IMR-90 (cell line): ENCODE results near the gene TCF12. TPM values are rescaled to one million over a fixed set of nuclear protein-coding genes. Genes with fewer than 3 reads are reported as not detected.
A peak's percentile ranks its signal among the peaks of the same experiment; 100 is the strongest.

Source experiments
- ATAC-seq: fragments of 200-7000 bp; cut with Tn5 transposase; 2 replicates; pipeline ENCODE4 v1.9.1; 2020; ENCODE audit warnings: low read depth, mild to moderate bottlenecking, moderate library complexity
- BruUV-seq: library from RNA; stranded (reverse); fragments of 400-500 nt; replicated peaks from 2 replicates; lab custom pipeline; 2021; lab: Mats Ljungman, UMichigan
- CTCF ChIA-PET: fragments of 300-600 bp; formaldehyde crosslinking; extraction: SDS; loops from one replicate; lab custom pipeline; 2021; ENCODE audit warnings: antibody characterized with exemption; lab: Yijun Ruan, JAX
- POLR2A ChIA-PET: fragments of 300-600 bp; sonication (Branson Sonifier 250); formaldehyde crosslinking; loops from one replicate; lab custom pipeline; 2022; ENCODE audit warnings: antibody characterized with exemption; ENCODE audit not compliant: unreplicated experiment; lab: Charles Lee
- DNase-seq: peaks from one replicate; pipeline ENCODE4 v3.0.0; 2013
- H2AFZ ChIP-seq: replicated peaks from 2 replicates; pipeline ENCODE3; 2013; ENCODE audit warnings: low read length, mild to moderate bottlenecking; ENCODE audit not compliant: poor library complexity
- H2AK5ac ChIP-seq: 2 replicates; pipeline ENCODE4 v1.6.1; 2013; ENCODE audit warnings: low read depth, low read length, inconsistent platforms
- H2AK9ac ChIP-seq: replicated peaks from 2 replicates; pipeline ENCODE3; 2013; ENCODE audit warnings: mild to moderate bottlenecking, low read depth, low read length, moderate library complexity; ENCODE audit not compliant: poor library complexity
- H2BK120ac ChIP-seq: 2 replicates; pipeline ENCODE4 v1.6.1; 2013; ENCODE audit warnings: low read depth, low read length, inconsistent platforms
- H2BK15ac ChIP-seq: 3 replicates; pipeline ENCODE4 v1.6.1; 2013; ENCODE audit warnings: low read depth, low read length, inconsistent platforms
- H2BK20ac ChIP-seq: 2 replicates; pipeline ENCODE4 v1.6.1; 2013; ENCODE audit warnings: low read depth, mild to moderate bottlenecking, inconsistent platforms, low read length, moderate library complexity
- H2BK5ac ChIP-seq: 2 replicates; pipeline ENCODE4 v1.6.1; 2013; ENCODE audit warnings: mild to moderate bottlenecking, low read depth, low read length, inconsistent platforms; ENCODE audit not compliant: poor library complexity, severe bottlenecking
- H3K14ac ChIP-seq: replicated peaks from 2 replicates; pipeline ENCODE4 v1.6.1; 2013; ENCODE audit warnings: low read depth, low read length, inconsistent platforms
- H3K18ac ChIP-seq: 2 replicates; pipeline ENCODE4 v1.6.1; 2013; ENCODE audit warnings: low read depth, low read length, control low read depth
- H3K23ac ChIP-seq: 2 replicates; pipeline ENCODE4 v1.6.1; 2013; ENCODE audit warnings: low read depth, low read length, inconsistent platforms
- H3K27ac ChIP-seq: 2 replicates; pipeline ENCODE4 v1.5.1; 2013; ENCODE audit warnings: mild to moderate bottlenecking, control low read depth, low read length; ENCODE audit not compliant: insufficient read depth
- H3K27me3 ChIP-seq: 2 replicates; pipeline ENCODE4 v1.6.1; 2013; ENCODE audit warnings: low read length; ENCODE audit not compliant: control insufficient read depth, insufficient read depth
- H3K36me3 ChIP-seq: 2 replicates; pipeline ENCODE4 v1.6.1; 2013; ENCODE audit warnings: low read length, mixed read lengths; ENCODE audit not compliant: control insufficient read depth, insufficient read depth
- H3K4ac ChIP-seq: 2 replicates; pipeline ENCODE4 v1.6.1; 2013; ENCODE audit warnings: low read depth, low read length, inconsistent platforms
- H3K4me1 ChIP-seq: 2 replicates; pipeline ENCODE4 v1.6.1; 2013; ENCODE audit warnings: low read length, mixed read lengths; ENCODE audit not compliant: control insufficient read depth, insufficient read depth
- H3K4me2 ChIP-seq: 2 replicates; pipeline ENCODE4 v1.6.1; 2013; ENCODE audit warnings: low read depth, mild to moderate bottlenecking, control low read depth, low read length, moderate library complexity
- H3K4me3 ChIP-seq: 2 replicates; pipeline ENCODE4 v1.5.1; 2013; ENCODE audit warnings: low read depth, mild to moderate bottlenecking, control low read depth, low read length, moderate library complexity; ENCODE audit not compliant: insufficient read depth
- H3K56ac ChIP-seq: 2 replicates; pipeline ENCODE4 v1.6.1; 2013; ENCODE audit warnings: low read length, inconsistent platforms; ENCODE audit not compliant: insufficient read depth; ENCODE audit errors: extremely low read depth
- H3K79me1 ChIP-seq, 2 experiments: 2 replicates each; pipeline ENCODE4 v1.6.1; 2013; ENCODE audit warnings: low read length in 2 of 2, inconsistent platforms in 1 of 2, low read depth in 1 of 2
- H3K9ac ChIP-seq: 2 replicates; pipeline ENCODE4 v1.6.1; 2013; ENCODE audit warnings: low read depth, low read length, control low read depth
- H3K9me1 ChIP-seq: 2 replicates; pipeline ENCODE4 v1.6.1; 2013; ENCODE audit warnings: low read length, inconsistent platforms; ENCODE audit not compliant: insufficient read depth
- H3K9me3 ChIP-seq: 2 replicates; pipeline ENCODE4 v1.6.1; 2013; ENCODE audit warnings: low read length; ENCODE audit not compliant: control insufficient read depth, insufficient read depth
- H4K20me1 ChIP-seq: 2 replicates; pipeline ENCODE4 v1.6.1; 2013; ENCODE audit warnings: low read length, inconsistent platforms; ENCODE audit not compliant: insufficient read depth
- H4K5ac ChIP-seq: 2 replicates; pipeline ENCODE4 v1.6.1; 2013; ENCODE audit warnings: mild to moderate bottlenecking, low read depth, low read length, control low read depth
- H4K8ac ChIP-seq, 2 experiments: 2 replicates each; pipeline ENCODE4 v1.6.1; 2013; ENCODE audit warnings: low read depth in 2 of 2, low read length in 2 of 2, control low read depth in 1 of 2, inconsistent platforms in 1 of 2
- H4K91ac ChIP-seq: 2 replicates; pipeline ENCODE4 v1.6.1; 2013; ENCODE audit warnings: low read depth, low read length, inconsistent platforms; ENCODE audit not compliant: insufficient read depth
- CHD1 ChIP-seq: IDR thresholded peaks from 2 replicates; pipeline ENCODE4 v1.6.1; 2012; ENCODE audit warnings: low read depth, low read length, improper control_type of control experiment
- CTCF ChIP-seq: conservative IDR thresholded peaks from 2 replicates; pipeline ENCODE4 v1.5.1; 2012; ENCODE audit warnings: mild to moderate bottlenecking, low read depth, low read length, improper control_type of control experiment
- FOS ChIP-seq: fragments of 150-350 bp; IDR thresholded peaks from 2 replicates; pipeline ENCODE4 v1.6.1; 2016; ENCODE audit warnings: low read depth, low read length
- MXI1 ChIP-seq: IDR thresholded peaks from 2 replicates; pipeline ENCODE4 v1.6.1; 2012; ENCODE audit warnings: low read depth, mild to moderate bottlenecking, low read length, moderate library complexity, borderline replicate concordance
- POLR2A ChIP-seq: IDR thresholded peaks from 2 replicates; pipeline ENCODE4 v1.6.1; 2012; ENCODE audit warnings: mild to moderate bottlenecking, low read depth, low read length
- RCOR1 ChIP-seq: IDR thresholded peaks from 2 replicates; pipeline ENCODE4 v1.6.1; 2012; ENCODE audit warnings: mild to moderate bottlenecking, low read length, improper control_type of control experiment; ENCODE audit not compliant: insufficient replicate concordance
- RFX5 ChIP-seq: IDR thresholded peaks from 2 replicates; pipeline ENCODE4 v1.8.0; 2012; ENCODE audit warnings: low read depth, mild to moderate bottlenecking, low read length, moderate library complexity
- WGBS, 2 experiments: methylation state at CpG; one replicate each; pipeline versions ENCODE4 v1.1.5 to v1.1.7; 2013; ENCODE audit warnings: missing lambda C conversion rate in 2 of 2; ENCODE audit not compliant: insufficient read length in 1 of 2; ENCODE audit errors: extremely low coverage in 2 of 2; 5-methylcytosine and 5-hydroxymethylcytosine counted together
- dilution Hi-C: fragments of 300-500 bp; cut with HindIII; formaldehyde crosslinking; loops from one replicate; pipeline ENCODE4 v1.14.3; 2018; ENCODE audit warnings: low sequenced_read_pairs; ENCODE audit not compliant: unreplicated experiment
- in situ Hi-C: fragments of 300-500 bp; cut with MboI; formaldehyde crosslinking; loops from 3 replicates; pipeline ENCODE4 v1.14.3; 2019; ENCODE audit warnings: low sequenced_read_pairs, inconsistent platforms, mixed read lengths
- intact Hi-C: fragments of 100-400 bp; cut with micrococcal nuclease; formaldehyde crosslinking; loops from 2 replicates; pipeline ENCODE4 v1.10.0; 2022
- polyA plus RNA-seq, 3 experiments: library from polyadenylated mRNA; depleted of rRNA; stranded (reverse); fragments of >200 nt; gene quantifications; 2 replicates each; pipeline ENCODE4 v1.2.3, GENCODE V29; 2012; ENCODE audit warnings: low replicate concordance in 1 of 3
- total RNA-seq: library from RNA; depleted of rRNA; stranded (reverse); fragments of >200 nt; gene quantifications from 2 replicates; pipeline ENCODE4 v1.2.3, GENCODE V29; 2012

Gene TCF12
- total and polyA plus RNA-seq, 2 of the 4 experiments (the other 2 are of a cell fraction), result 79.4 to 160 TPM

GRCh38 chr15:57026016-57026592 is 107.7 kb downstream of the TCF12 start:
- Histone ChIP-seq H4K5ac (no peak overlapping the region), H3K27ac (no peak overlapping the region), H3K79me1 (peaks cover 27 to 75% of the 10 kb centered on the region in 2 experiments), H2AK5ac (no peak overlapping the region), H3K27me3 (no peaks in the 10 kb centered on the region), H3K14ac (no peak overlapping the region), H3K18ac (no peak overlapping the region; the same call in 1 of the 2 replicates), H3K36me3 (no peaks in the 10 kb centered on the region; the same call in 1 of the 2 replicates), H3K4ac (no peak overlapping the region), H2BK120ac (no peak overlapping the region), H3K23ac (no peak overlapping the region), H4K91ac (no peak overlapping the region), H3K9me1 (peaks cover 6% of the 10 kb centered on the region), H2AK9ac (no peak overlapping the region), H3K4me1 (peaks cover 5% of the 10 kb centered on the region), H2BK20ac (no peak overlapping the region), H2BK5ac (peak overlapping the region; percentile 82), H3K4me3 (no peak overlapping the region), H3K56ac (no peak overlapping the region), H3K9me3 (no peaks in the 10 kb centered on the region), H3K4me2 (peak overlapping the region; percentile 79), H4K20me1 (peaks cover 54% of the 10 kb centered on the region), H4K8ac (no peak overlapping the region), H2AFZ (no peak overlapping the region), H3K9ac (no peak overlapping the region), H2BK15ac (no peak overlapping the region)
- POLR2A ChIA-PET, result no interaction called here
- dilution Hi-C loops (no loop called here), in situ Hi-C loops (no loop called here), intact Hi-C loops (no loop called here)
- CTCF ChIA-PET, result no interaction called here
- peak; percentile 64 for ATAC-seq
- no CpG with 5 or more reads among the region's 2 CpGs for WGBS, 2 experiments
- peak; percentile 57 for DNase-seq
- no peak for TF ChIP-seq RFX5
- no peak for TF ChIP-seq RCOR1
- no peak for TF ChIP-seq MXI1
- no peak for TF ChIP-seq FOS
- TF ChIP-seq POLR2A, result no peak
- TF ChIP-seq CHD1, result no peak
- no peak for TF ChIP-seq CTCF
- no TSS peak for BruUV-seq
